AG10803 (cell line): ENCODE results near the gene SYT9.

Experiments used
- DNase-seq: peaks from one replicate; pipeline ENCODE4 v3.0.0; 2010; ENCODE audit warnings: low read depth
- H3K4me3 ChIP-seq: 2 replicates; pipeline ENCODE4 v1.5.1; 2011; ENCODE audit warnings: mild to moderate bottlenecking, low read length, control low read depth
- CTCF ChIP-seq: conservative IDR thresholded peaks from 2 replicates; pipeline ENCODE4 v1.5.1; 2011; ENCODE audit warnings: mild to moderate bottlenecking, low read length, control low read depth, inconsistent platforms

The SYT9 gene

GRCh38 chr11:7385532-7385931 is 133.8 kb downstream of the SYT9 start:
- TF ChIP-seq CTCF: no peak
- no peak overlapping the region for H3K4me3 ChIP-seq
- DNase-seq: no peak

- no peak overlapping the region for H3K4me3 ChIP-seq
- no peak for TF ChIP-seq CTCF
- no peak for DNase-seq
Measured at GRCh38 chr11:7413961-7414915, 162.5 kb downstream of the SYT9 start.

GRCh38 chr11:7414973-7415817 is 163.5 kb downstream of the SYT9 start:
- DNase-seq: no peak
- TF ChIP-seq CTCF: no peak
- H3K4me3 ChIP-seq: no peak overlapping the region

GRCh38 chr11:7416080-7416479 is 164.4 kb downstream of the SYT9 start:
- no peak for TF ChIP-seq CTCF
- DNase-seq: no peak
- H3K4me3 ChIP-seq: no peak overlapping the region

- no peak for DNase-seq
- TF ChIP-seq CTCF: no peak
- no peak overlapping the region for H3K4me3 ChIP-seq
Measured at GRCh38 chr11:7417328-7417727, 165.6 kb downstream of the SYT9 start.

- no peak for DNase-seq
Measured at GRCh38 chr11:7418061-7418460, 166.4 kb downstream of the SYT9 start.

More at GRCh38 chr11:7418061-7418460, 166.4 kb downstream of the SYT9 start:
- no peak for TF ChIP-seq CTCF
- H3K4me3 ChIP-seq: no peak overlapping the region
